Activated CD8-positive, alpha-beta T cell treated with anti-CD3 and anti-CD28 coated beads for 36 hours (primary cell): Measurements from ENCODE around the gene NAPB. TPM values are rescaled to one million over a fixed set of nuclear protein-coding genes. Genes with fewer than 3 reads are reported as not detected.
"Not testable (repeated sequence)": the region's sequence is repeated elsewhere in the genome, so short reads cannot be mapped to it uniquely, and the experiment has no call there.

Source experiments
- ATAC-seq: fragments of 200-7000 bp; cut with Tn5 transposase; one replicate; pipeline ENCODE4 v1.10.0; 2021; ENCODE audit warnings: mild to moderate bottlenecking, moderate library complexity
- CTCF ChIA-PET: fragments of 350-600 bp; sonication (Branson Sonifier 250); formaldehyde crosslinking; loops from one replicate; lab custom pipeline; 2021; ENCODE audit warnings: antibody characterized with exemption; lab: Charles Lee
- POLR2A ChIA-PET: fragments of 350-600 bp; sonication (Branson Sonifier 250); formaldehyde crosslinking; loops from one replicate; lab custom pipeline; 2021; ENCODE audit warnings: antibody characterized with exemption; lab: Charles Lee
- DNase-seq: peaks from one replicate; pipeline ENCODE4 v3.0.0-alpha.2; 2020
- H3K27ac Mint-ChIP-seq: one replicate; pipeline ENCODE4 v1.8.0; 2021; ENCODE audit warnings: mild to moderate bottlenecking, mixed read lengths
- H3K27me3 Mint-ChIP-seq: one replicate; pipeline ENCODE4 v1.8.0; 2021; ENCODE audit warnings: mixed read lengths
- H3K36me3 Mint-ChIP-seq: one replicate; pipeline ENCODE4 v1.8.0; 2021; ENCODE audit warnings: low read depth, mixed read lengths
- H3K4me1 Mint-ChIP-seq: one replicate; pipeline ENCODE4 v1.8.0; 2021; ENCODE audit warnings: low read depth, mixed read lengths
- H3K4me3 Mint-ChIP-seq: one replicate; pipeline ENCODE4 v1.8.0; 2021; ENCODE audit warnings: mild to moderate bottlenecking, moderate library complexity, mixed read lengths
- H3K9me3 Mint-ChIP-seq: one replicate; pipeline ENCODE4 v1.8.0; 2021; ENCODE audit warnings: mixed read lengths
- intact Hi-C: fragments of 100-400 bp; cut with micrococcal nuclease; formaldehyde crosslinking; loops from one replicate; pipeline ENCODE4 v1.10.0; 2022
- total RNA-seq, 2 experiments: library from RNA; stranded (reverse); gene quantifications; one replicate each; pipeline ENCODE4 v1.2.3, GENCODE V29; 2021
- TF ChIP-seq, protein P1 (sequence below): fragments of 200-600 bp; IDR thresholded peaks from one replicate; pipeline ENCODE4 v1.8.0; 2022; ENCODE audit warnings: antibody characterized with exemption, mild to moderate bottlenecking

Gene NAPB
- total RNA-seq, 2 experiments from 2014 or later: 14.3 to 16.8 TPM

- Mint-ChIP-seq H3K9me3 (no peaks in the 10 kb centered on the region), H3K36me3 (peaks cover 20% of the 10 kb centered on the region), H3K27ac (no peak overlapping the region), H3K4me1 (peaks cover 41% of the 10 kb centered on the region), H3K27me3 (no peaks in the 10 kb centered on the region), H3K4me3 (no peak overlapping the region)
- DNase-seq (no peak), ATAC-seq (no peak)
- ChIA-PET CTCF (interaction anchor here (1.0 kb wide), 1 partner anchor 65 kb away, joined by 3 read pairs; the partner anchor contains the start of gene NAPB), POLR2A (interaction anchor here (0.9 kb wide), 1 partner anchor 11 kb away, joined by 3 read pairs; no protein-coding TSS in a partner anchor)
- TF ChIP-seq, protein P1, sequence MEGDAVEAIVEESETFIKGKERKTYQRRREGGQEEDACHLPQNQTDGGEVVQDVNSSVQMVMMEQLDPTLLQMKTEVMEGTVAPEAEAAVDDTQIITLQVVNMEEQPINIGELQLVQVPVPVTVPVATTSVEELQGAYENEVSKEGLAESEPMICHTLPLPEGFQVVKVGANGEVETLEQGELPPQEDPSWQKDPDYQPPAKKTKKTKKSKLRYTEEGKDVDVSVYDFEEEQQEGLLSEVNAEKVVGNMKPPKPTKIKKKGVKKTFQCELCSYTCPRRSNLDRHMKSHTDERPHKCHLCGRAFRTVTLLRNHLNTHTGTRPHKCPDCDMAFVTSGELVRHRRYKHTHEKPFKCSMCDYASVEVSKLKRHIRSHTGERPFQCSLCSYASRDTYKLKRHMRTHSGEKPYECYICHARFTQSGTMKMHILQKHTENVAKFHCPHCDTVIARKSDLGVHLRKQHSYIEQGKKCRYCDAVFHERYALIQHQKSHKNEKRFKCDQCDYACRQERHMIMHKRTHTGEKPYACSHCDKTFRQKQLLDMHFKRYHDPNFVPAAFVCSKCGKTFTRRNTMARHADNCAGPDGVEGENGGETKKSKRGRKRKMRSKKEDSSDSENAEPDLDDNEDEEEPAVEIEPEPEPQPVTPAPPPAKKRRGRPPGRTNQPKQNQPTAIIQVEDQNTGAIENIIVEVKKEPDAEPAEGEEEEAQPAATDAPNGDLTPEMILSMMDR: no peak
- intact Hi-C loops: no loop called here
Observed at GRCh38 chr20:23356203-23356602, 65.1 kb downstream of the NAPB start.

- peaks cover 39% of the 10 kb centered on the region for H3K4me1 Mint-ChIP-seq
- H3K27ac Mint-ChIP-seq: peak overlapping the region; percentile 99
- ATAC-seq (peak; percentile 21), DNase-seq (peak; percentile 84)
- POLR2A ChIA-PET: interaction anchor here (0.8 to 5.0 kb wide), 8 partner anchors 9 to 106 kb away, joined by 3 to 43 read pairs (median 8); partner anchors contain the start of genes GZF1 and NAPB
- no peaks in the 10 kb centered on the region for H3K9me3 Mint-ChIP-seq
- H3K36me3 Mint-ChIP-seq: peaks cover 21% of the 10 kb centered on the region
- TF ChIP-seq, protein P1: no peak
- CTCF ChIA-PET: interaction anchor here (1.8 to 4.7 kb wide), 3 partner anchors 8 to 69 kb away, joined by 7 to 41 read pairs (median 7); partner anchors contain the start of gene NAPB
- H3K27me3 Mint-ChIP-seq: no peaks in the 10 kb centered on the region
- intact Hi-C loops: no loop called here
- peak overlapping the region; percentile 94 for H3K4me3 Mint-ChIP-seq
Observed at GRCh38 chr20:23350904-23351838, 70.1 kb downstream of the NAPB start.

DNA sequence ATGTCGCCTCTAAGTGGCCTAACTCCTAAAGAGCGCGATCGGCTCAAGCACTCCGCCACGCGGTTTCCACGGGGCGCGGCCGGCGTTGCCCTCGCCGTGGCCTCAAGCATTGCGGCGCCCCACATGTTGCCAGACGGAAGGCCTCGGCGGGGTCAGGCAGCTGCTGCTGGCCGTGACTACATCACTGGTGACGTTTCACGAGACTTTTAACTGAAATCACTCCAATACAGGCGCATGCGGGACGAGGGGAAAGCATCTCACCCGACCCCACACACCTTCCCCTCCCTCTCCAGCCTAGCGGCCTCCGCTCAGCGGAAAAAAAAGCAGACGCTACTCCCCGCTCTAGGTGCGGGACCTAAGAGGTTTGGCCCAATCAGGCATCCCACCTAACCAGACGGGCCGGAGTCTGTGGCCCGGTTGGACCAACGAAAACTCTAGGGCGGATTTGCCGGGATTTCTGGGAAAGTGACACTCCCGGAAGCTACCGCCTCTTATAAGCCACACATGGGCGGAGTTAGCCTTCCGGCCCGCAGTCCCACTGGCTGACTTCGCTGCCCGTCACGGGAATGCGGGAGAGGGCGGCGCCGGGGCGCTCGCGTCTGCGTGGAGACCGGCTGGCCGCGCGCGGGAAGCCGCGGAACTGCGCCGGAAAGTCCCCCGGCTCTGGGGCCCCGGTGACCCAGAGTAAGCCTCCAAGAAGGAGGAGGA is 70.9 kb downstream of the NAPB start, which contains the start of gene NXT1:
NXT1 (plus strand) TSS at position 596 of the 708 bp plus-strand sequence. CDS start 3,251 bp downstream, outside the sequence.
- DNase-seq: peak; percentile 95
- no peaks in the 10 kb centered on the region for H3K9me3 Mint-ChIP-seq
- intact Hi-C loops: no loop called here
- H3K27ac Mint-ChIP-seq: peak within 1 kb of the TSS; percentile 99
- peak within 1 kb of the TSS; percentile 94 for H3K4me3 Mint-ChIP-seq
- TF ChIP-seq, protein P1: no peak
- H3K4me1 Mint-ChIP-seq: peaks cover 37% of the 10 kb centered on the region
- POLR2A ChIA-PET: interaction anchor here (0.8 to 5.0 kb wide), 15 partner anchors 9 to 207 kb away, joined by 3 to 43 read pairs (median 4); partner anchors contain the start of genes GZF1 and NAPB
- H3K27me3 Mint-ChIP-seq: no peaks in the 10 kb centered on the region
- ATAC-seq: peak; percentile 86
- CTCF ChIA-PET: interaction anchor here (0.8 to 4.7 kb wide), 13 partner anchors 9 to 300 kb away, joined by 3 to 41 read pairs (median 6); partner anchors contain the start of gene NAPB
- H3K36me3 Mint-ChIP-seq: peaks cover 17% of the 10 kb centered on the region

GRCh38 chr20:23349338-23350195 is 71.7 kb downstream of the NAPB start:
- ATAC-seq (peak; percentile 37), DNase-seq (peak; percentile 22)
- intact Hi-C loops: no loop called here
- Mint-ChIP-seq H3K36me3 (peaks cover 17% of the 10 kb centered on the region), H3K9me3 (no peaks in the 10 kb centered on the region), H3K27ac (peak overlapping the region; percentile 99), H3K4me1 (peaks cover 34% of the 10 kb centered on the region), H3K27me3 (no peaks in the 10 kb centered on the region), H3K4me3 (peak overlapping the region; percentile 94)
- ChIA-PET POLR2A (interaction anchor here (0.8 to 5.0 kb wide), 17 partner anchors 8 to 207 kb away, joined by 3 to 43 read pairs (median 3); partner anchors contain the start of genes GZF1 and NAPB), CTCF (interaction anchor here (0.8 to 4.7 kb wide), 14 partner anchors 9 to 299 kb away, joined by 3 to 41 read pairs (median 6); partner anchors contain the start of gene NAPB)
- TF ChIP-seq, protein P1: peak; percentile 72

DNA sequence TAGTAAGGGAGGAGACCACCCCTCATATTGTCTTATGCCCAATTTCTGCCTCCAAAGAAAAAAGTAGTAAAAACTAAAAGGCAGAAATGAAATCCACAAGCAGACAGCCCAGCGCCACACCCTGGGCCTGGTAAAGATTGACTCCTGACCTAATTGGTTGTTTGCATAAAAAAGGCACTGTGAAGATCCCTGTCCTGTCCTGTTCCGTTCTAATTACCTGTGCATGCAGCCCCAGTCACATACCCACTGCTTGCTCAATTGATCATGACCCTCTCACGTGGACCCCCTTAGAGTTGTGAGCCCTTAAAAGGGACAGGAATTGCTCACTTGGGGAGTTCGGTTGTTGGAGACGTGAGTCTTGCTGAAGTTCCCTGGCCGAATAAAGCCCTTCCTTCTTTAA is 72.8 kb downstream of the NAPB start:
- ATAC-seq, H3K9me3 Mint-ChIP-seq, intact Hi-C loops, DNase-seq, H3K27me3 Mint-ChIP-seq, H3K4me3 Mint-ChIP-seq: not testable (repeated sequence)
- CTCF ChIA-PET: interaction anchor here (1.5 to 4.7 kb wide), 2 partner anchors 9 to 72 kb away, joined by 5 to 41 read pairs; partner anchors contain the start of gene NAPB
- POLR2A ChIA-PET: interaction anchor here (0.8 to 5.0 kb wide), 3 partner anchors 8 to 12 kb away, joined by 3 to 43 read pairs (median 3); partner anchors contain the start of gene GZF1
- Mint-ChIP-seq H3K36me3 (peaks cover 10% of the 10 kb centered on the region), H3K27ac (peak overlapping the region; percentile 99), H3K4me1 (peaks cover 30% of the 10 kb centered on the region)
